ENCODE results near the gene CELF4.

GRCh38 chr18:37351110-37351509, 214.5 kb downstream of the CELF4 start:
- TF ChIP-seq, protein P1, sequence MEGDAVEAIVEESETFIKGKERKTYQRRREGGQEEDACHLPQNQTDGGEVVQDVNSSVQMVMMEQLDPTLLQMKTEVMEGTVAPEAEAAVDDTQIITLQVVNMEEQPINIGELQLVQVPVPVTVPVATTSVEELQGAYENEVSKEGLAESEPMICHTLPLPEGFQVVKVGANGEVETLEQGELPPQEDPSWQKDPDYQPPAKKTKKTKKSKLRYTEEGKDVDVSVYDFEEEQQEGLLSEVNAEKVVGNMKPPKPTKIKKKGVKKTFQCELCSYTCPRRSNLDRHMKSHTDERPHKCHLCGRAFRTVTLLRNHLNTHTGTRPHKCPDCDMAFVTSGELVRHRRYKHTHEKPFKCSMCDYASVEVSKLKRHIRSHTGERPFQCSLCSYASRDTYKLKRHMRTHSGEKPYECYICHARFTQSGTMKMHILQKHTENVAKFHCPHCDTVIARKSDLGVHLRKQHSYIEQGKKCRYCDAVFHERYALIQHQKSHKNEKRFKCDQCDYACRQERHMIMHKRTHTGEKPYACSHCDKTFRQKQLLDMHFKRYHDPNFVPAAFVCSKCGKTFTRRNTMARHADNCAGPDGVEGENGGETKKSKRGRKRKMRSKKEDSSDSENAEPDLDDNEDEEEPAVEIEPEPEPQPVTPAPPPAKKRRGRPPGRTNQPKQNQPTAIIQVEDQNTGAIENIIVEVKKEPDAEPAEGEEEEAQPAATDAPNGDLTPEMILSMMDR (IDR thresholded peaks at IDR 0.05; ENCODE audit: insufficient read depth, low read length, poor library complexity, severe bottlenecking), result no peak
- TF ChIP-seq EZH2phosphoT487 (conservative IDR thresholded peaks at IDR 0.05; ENCODE audit: low read length), result no peak
